Cerebellar nuclear complex (tissue), 1 donor: ENCODE results near the gene PICALM.
"Not testable (repeated sequence)": the region's sequence is repeated elsewhere in the genome, so short reads cannot be mapped to it uniquely, and the experiment has no call there.

Source experiments
- DNase-seq, 2 experiments: peaks; one replicate each; lab custom pipeline; 2025; lab: John Stamatoyannopoulos, UW

PICALM gene

GRCh38 chr11:86068951-86069407 is at the start of gene PICALM:
Gene PICALM (minus strand): TSS chr11:86069084. CDS start chr11:86068780, 304 bp downstream.
- DNase-seq: peak; percentile 47 to 83

- DNase-seq: no peak
These were observed 49.4 kb upstream of the PICALM start for GRCh38 chr11:86118253-86118652.

- no peak for DNase-seq
These were observed 48.8 kb upstream of the PICALM start for GRCh38 chr11:86117712-86118063.

GRCh38 chr11:86117001-86117711 is 48.3 kb upstream of the PICALM start:
- no peak for DNase-seq

GRCh38 chr11:86116386-86116726 is 47.5 kb upstream of the PICALM start:
- DNase-seq: no peak

- no peak for DNase-seq
These were observed 46.9 kb upstream of the PICALM start for GRCh38 chr11:86115542-86116385.

GRCh38 chr11:86108890-86109638 is 40.2 kb upstream of the PICALM start:
- no peak for DNase-seq

GRCh38 chr11:86108191-86108590 is 39.3 kb upstream of the PICALM start:
- DNase-seq: no peak

GRCh38 chr11:86106916-86107315 is 38.0 kb upstream of the PICALM start:
- no peak for DNase-seq

- DNase-seq: not testable (repeated sequence)
These were observed 37.1 kb upstream of the PICALM start for GRCh38 chr11:86106031-86106430.

- not testable (repeated sequence) for DNase-seq
These were observed 36.7 kb upstream of the PICALM start for GRCh38 chr11:86105601-86106000.

- no peak for DNase-seq
These were observed 34.9 kb upstream of the PICALM start for GRCh38 chr11:86103808-86104207.

- no peak for DNase-seq
These were observed 33.1 kb upstream of the PICALM start for GRCh38 chr11:86101941-86102407.

- DNase-seq: no peak
These were observed 32.6 kb upstream of the PICALM start for GRCh38 chr11:86101493-86101892.

- DNase-seq: no peak
These were observed 31.0 kb upstream of the PICALM start for GRCh38 chr11:86099874-86100273.

GRCh38 chr11:86097980-86098379 is 29.1 kb upstream of the PICALM start:
- DNase-seq: no peak

- DNase-seq: no peak
These were observed 22.7 kb upstream of the PICALM start for GRCh38 chr11:86091566-86091965.

GRCh38 chr11:86091086-86091485 is 22.2 kb upstream of the PICALM start:
- DNase-seq: no peak

- no peak for DNase-seq
These were observed 20.8 kb upstream of the PICALM start for GRCh38 chr11:86089659-86090058.

GRCh38 chr11:86087688-86088087 is 18.8 kb upstream of the PICALM start:
- DNase-seq: not testable (repeated sequence)

- DNase-seq: no peak
These were observed 18.4 kb upstream of the PICALM start for GRCh38 chr11:86087256-86087655.

- DNase-seq: no peak
These were observed 12.6 kb upstream of the PICALM start for GRCh38 chr11:86081455-86081854.
